Measurements from ENCODE around the gene TFCP2L1.

GRCh38 chr2:121220995-121221394 lies 64.0 kb downstream of the TFCP2L1 start:
- TF ChIP-seq ZNF549 (tag by site-specific recombination; IDR thresholded peaks at IDR 0.05) (no peak), ZNF24 (tag by site-specific recombination; IDR thresholded peaks at IDR 0.05) (no peak), SALL2 (tag by site-specific recombination; IDR thresholded peaks at IDR 0.05; ENCODE audit: borderline replicate concordance) (no peak), IKZF3 (tag by site-specific recombination; IDR thresholded peaks at IDR 0.05) (no peak), REST (tag by site-specific recombination; IDR thresholded peaks at IDR 0.05) (no peak), ZNF449 (tag by site-specific recombination; IDR thresholded peaks at IDR 0.05) (no peak), ZNF610 (tag by site-specific recombination; IDR thresholded peaks at IDR 0.05; ENCODE audit: borderline replicate concordance) (no peak), ZBTB7A (tag by site-specific recombination; IDR thresholded peaks at IDR 0.05; ENCODE audit: low read depth) (no peak)
- TF ChIP-seq, protein P1, sequence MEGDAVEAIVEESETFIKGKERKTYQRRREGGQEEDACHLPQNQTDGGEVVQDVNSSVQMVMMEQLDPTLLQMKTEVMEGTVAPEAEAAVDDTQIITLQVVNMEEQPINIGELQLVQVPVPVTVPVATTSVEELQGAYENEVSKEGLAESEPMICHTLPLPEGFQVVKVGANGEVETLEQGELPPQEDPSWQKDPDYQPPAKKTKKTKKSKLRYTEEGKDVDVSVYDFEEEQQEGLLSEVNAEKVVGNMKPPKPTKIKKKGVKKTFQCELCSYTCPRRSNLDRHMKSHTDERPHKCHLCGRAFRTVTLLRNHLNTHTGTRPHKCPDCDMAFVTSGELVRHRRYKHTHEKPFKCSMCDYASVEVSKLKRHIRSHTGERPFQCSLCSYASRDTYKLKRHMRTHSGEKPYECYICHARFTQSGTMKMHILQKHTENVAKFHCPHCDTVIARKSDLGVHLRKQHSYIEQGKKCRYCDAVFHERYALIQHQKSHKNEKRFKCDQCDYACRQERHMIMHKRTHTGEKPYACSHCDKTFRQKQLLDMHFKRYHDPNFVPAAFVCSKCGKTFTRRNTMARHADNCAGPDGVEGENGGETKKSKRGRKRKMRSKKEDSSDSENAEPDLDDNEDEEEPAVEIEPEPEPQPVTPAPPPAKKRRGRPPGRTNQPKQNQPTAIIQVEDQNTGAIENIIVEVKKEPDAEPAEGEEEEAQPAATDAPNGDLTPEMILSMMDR (tag by site-specific recombination; IDR thresholded peaks at IDR 0.05): no peak
- TF ChIP-seq, protein P2, sequence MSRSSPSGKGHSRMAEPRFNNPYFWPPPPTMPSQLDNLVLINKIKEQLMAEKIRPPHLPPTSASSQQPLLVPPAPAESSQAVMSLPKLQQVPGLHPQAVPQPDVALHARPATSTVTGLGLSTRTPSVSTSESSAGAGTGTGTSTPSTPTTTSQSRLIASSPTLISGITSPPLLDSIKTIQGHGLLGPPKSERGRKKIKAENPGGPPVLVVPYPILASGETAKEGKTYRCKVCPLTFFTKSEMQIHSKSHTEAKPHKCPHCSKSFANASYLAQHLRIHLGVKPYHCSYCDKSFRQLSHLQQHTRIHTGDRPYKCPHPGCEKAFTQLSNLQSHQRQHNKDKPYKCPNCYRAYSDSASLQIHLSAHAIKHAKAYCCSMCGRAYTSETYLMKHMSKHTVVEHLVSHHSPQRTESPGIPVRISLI (tag by site-specific recombination; IDR thresholded peaks at IDR 0.05): no peak
